HepG2 (cell line): ENCODE data around the gene BBS1. TPM values are rescaled to one million over a fixed set of nuclear protein-coding genes. Genes with fewer than 3 reads are reported as not detected.

ENCODE experiments used
- ATAC-seq: fragments of 200-7000 bp; cut with Tn5 transposase; 3 replicates; pipeline ENCODE4 v1.9.1; 2020; ENCODE audit warnings: mild to moderate bottlenecking, moderate library complexity
- BruUV-seq: library from RNA; stranded (reverse); fragments of 400-500 nt; replicated peaks from 2 replicates; lab custom pipeline; 2021; lab: Mats Ljungman, UMichigan
- CTCF ChIA-PET: fragments of 300-600 bp; formaldehyde crosslinking; extraction: SDS; loops from one replicate; lab custom pipeline; 2021; ENCODE audit warnings: low total read pairs, inconsistent platforms, low intra/inter-chr PET ratio; lab: Yijun Ruan, JAX
- POLR2A ChIA-PET: fragments of 350-600 bp; sonication (Branson Sonifier 250); formaldehyde crosslinking; loops from one replicate; lab custom pipeline; 2020; ENCODE audit warnings: antibody characterized with exemption, inconsistent platforms; lab: Yijun Ruan, JAX
- DNase-seq: peaks from one replicate; pipeline ENCODE4 v3.0.0-alpha.2; 2015; ENCODE audit warnings: low spot score
- FAIRE-seq: peaks from 3 replicates; lab custom pipeline; 2011; peaks lifted over from hg19 to GRCh38; lab: Jason Lieb, UNC
- H2AFZ ChIP-seq: one replicate; pipeline ENCODE4 v1.6.1; 2011; ENCODE audit warnings: low read length, inconsistent platforms
- H3K27ac ChIP-seq: fragments of 300-600 bp; 3 replicates; pipeline ENCODE4 v1.8.0; 2011; ENCODE audit warnings: mixed run types, mild to moderate bottlenecking, mixed read lengths, low read length, inconsistent platforms; ENCODE audit not compliant: insufficient read depth; ENCODE audit errors: extremely low read length
- H3K27me3 ChIP-seq, 2 experiments: fragments of 200-600 bp in 1 of 2; 2 replicates in 1 of 2; 3 replicates in 1 of 2; pipeline versions ENCODE4 v1.6.0 to v1.8.0; 2011; ENCODE audit warnings: low read length in 2 of 2, mild to moderate bottlenecking in 2 of 2, moderate library complexity in 2 of 2, inconsistent platforms in 1 of 2; ENCODE audit not compliant: insufficient read depth in 2 of 2, control insufficient read depth in 1 of 2
- H3K36me3 ChIP-seq, 2 experiments: fragments of 200-600 bp in 1 of 2; replicated peaks in 1 of 2; 2 replicates in 1 of 2; 3 replicates in 1 of 2; pipeline versions ENCODE4 v1.5.1 to v1.8.0; 2011; ENCODE audit warnings: low read length in 2 of 2, inconsistent platforms in 1 of 2; ENCODE audit not compliant: insufficient read depth in 2 of 2, control insufficient read depth in 1 of 2
- H3K4me1 ChIP-seq: 2 replicates; pipeline ENCODE4 v1.5.1; 2012; ENCODE audit warnings: low read length, inconsistent platforms; ENCODE audit not compliant: insufficient read depth
- H3K4me2 ChIP-seq: 2 replicates; pipeline ENCODE4 v1.6.0; 2011; ENCODE audit warnings: low read depth, low read length, inconsistent platforms
- H3K4me3 ChIP-seq, 3 experiments: fragments of 200-600 bp in 1 of 3; sonication (generic), shearing (Covaris generic) in 1 of 3; replicated peaks in 1 of 3; 2 replicates each; pipeline ENCODE4 v1.5.1; 2011 to 2016; ENCODE audit warnings: low read length in 3 of 3, inconsistent platforms in 2 of 3, low read depth in 2 of 3, mild to moderate bottlenecking in 2 of 3, control low read depth in 1 of 3, mixed read lengths in 1 of 3; ENCODE audit not compliant: insufficient read depth in 1 of 3
- H3K79me2 ChIP-seq: one replicate; pipeline ENCODE4 v1.6.1; 2011; ENCODE audit warnings: low read length, inconsistent platforms; ENCODE audit not compliant: insufficient read depth
- H3K9ac ChIP-seq: 2 replicates; pipeline ENCODE4 v1.6.0; 2011; ENCODE audit warnings: mild to moderate bottlenecking, low read depth, low read length, inconsistent platforms; ENCODE audit not compliant: insufficient read depth
- H3K9me3 ChIP-seq: 2 replicates; pipeline ENCODE4 v1.5.1; 2012; ENCODE audit warnings: mild to moderate bottlenecking, low read length
- H4K20me1 ChIP-seq: 2 replicates; pipeline ENCODE4 v1.6.0; 2011; ENCODE audit warnings: inconsistent platforms, mild to moderate bottlenecking, low read length, moderate library complexity; ENCODE audit not compliant: insufficient read depth
- FOXK1 ChIP-seq: sonication (generic); formaldehyde crosslinking; IDR thresholded peaks from 2 replicates; pipeline ENCODE4 v1.4.0; 2020; ENCODE audit warnings: low read depth, missing genetic modification reagents, borderline replicate concordance
- JARID2 ChIP-seq: sonication (generic); formaldehyde crosslinking; IDR thresholded peaks from 2 replicates; pipeline ENCODE4 v1.8.1; 2023; ENCODE audit warnings: missing genetic modification reagents, inconsistent platforms; ENCODE audit not compliant: insufficient replicate concordance
- MXD1 ChIP-seq: sonication (generic); formaldehyde crosslinking; IDR thresholded peaks from 2 replicates; pipeline ENCODE4 v1.4.0; 2020; ENCODE audit warnings: mild to moderate bottlenecking, missing genetic modification reagents
- RARG ChIP-seq: sonication (generic); formaldehyde crosslinking; IDR thresholded peaks from 2 replicates; pipeline ENCODE4 v1.4.0; 2020; ENCODE audit warnings: low read depth, mild to moderate bottlenecking, missing genetic modification reagents
- SMAD1 ChIP-seq: sonication (generic); formaldehyde crosslinking; IDR thresholded peaks from 2 replicates; pipeline ENCODE4 v1.4.0; 2020; ENCODE audit warnings: missing genetic modification reagents, low read depth, mild to moderate bottlenecking, borderline replicate concordance
- SMYD3 ChIP-seq: sonication (generic); formaldehyde crosslinking; IDR thresholded peaks from 2 replicates; pipeline ENCODE4 v1.8.1; 2023; ENCODE audit warnings: mild to moderate bottlenecking, missing genetic modification reagents
- YEATS4 ChIP-seq: sonication (generic); formaldehyde crosslinking; IDR thresholded peaks from 2 replicates; pipeline ENCODE4 v1.4.0; 2020; ENCODE audit warnings: missing genetic modification reagents, borderline replicate concordance
- ZNF292 ChIP-seq: sonication (generic); formaldehyde crosslinking; IDR thresholded peaks from 2 replicates; pipeline ENCODE4 v1.8.1; 2022; ENCODE audit warnings: mild to moderate bottlenecking, low read depth, missing genetic modification reagents, borderline replicate concordance
- ZNF512B ChIP-seq: sonication (generic); formaldehyde crosslinking; IDR thresholded peaks from 2 replicates; pipeline ENCODE4 v1.5.1; 2020; ENCODE audit warnings: missing genetic modification reagents, mild to moderate bottlenecking, borderline replicate concordance
- ZNF776 ChIP-seq: sonication (generic); formaldehyde crosslinking; IDR thresholded peaks from 2 replicates; pipeline ENCODE4 v1.4.0; 2020; ENCODE audit warnings: mild to moderate bottlenecking, missing genetic modification reagents
- ZSCAN20 ChIP-seq: sonication (generic); formaldehyde crosslinking; IDR thresholded peaks from 2 replicates; pipeline ENCODE4 v1.4.0; 2020; ENCODE audit warnings: missing genetic modification reagents, mild to moderate bottlenecking, borderline replicate concordance
- WGBS: methylation state at CpG from one replicate; pipeline ENCODE4 v1.1.6; 2017; ENCODE audit warnings: low lambda C conversion rate; 5-methylcytosine and 5-hydroxymethylcytosine counted together
- in situ Hi-C: cut with HindIII; loops from 2 replicates; pipeline ENCODE4 v1.10.0; 2017; ENCODE audit warnings: low pct_unique_long_range_greater_than_20kb; ENCODE audit not compliant: extremely low pct_ligation_motif_present
- intact Hi-C: fragments of 100-400 bp; cut with micrococcal nuclease; formaldehyde crosslinking; loops from one replicate; pipeline ENCODE4 v1.10.0; 2022; ENCODE audit not compliant: unreplicated experiment
- polyA plus RNA-seq, 8 experiments: library from polyadenylated mRNA; depleted of rRNA in 3 of 8; stranded (reverse) in 7 of 8; unstranded in 1 of 8; fragments of >200 nt; fragmentation: Illumina TruSeq in 4 of 8; extraction: Trizol in 4 of 8; gene quantifications; 2 replicates each; pipeline versions ENCODE4 v1.2.1 to v1.2.3, GENCODE V29; 2011 to 2016; ENCODE audit warnings: low read depth in 4 of 8, missing spikeins in 1 of 8, mixed read lengths in 1 of 8; ENCODE audit not compliant: insufficient read depth in 1 of 8
- total RNA-seq, 5 experiments: library from RNA; depleted of rRNA; stranded (reverse); fragments of >200 nt; fragmentation: Illumina TruSeq; extraction: Trizol; gene quantifications; 2 replicates each; pipeline ENCODE4 v1.2.3, GENCODE V29; 2016; ENCODE audit warnings: low read depth in 1 of 5
- TF ChIP-seq, protein P1 (sequence below): sonication (generic); formaldehyde crosslinking; IDR thresholded peaks from 2 replicates; pipeline ENCODE4 v1.4.0; 2020; ENCODE audit warnings: missing genetic modification reagents, mild to moderate bottlenecking, borderline replicate concordance

The BBS1 gene
- total and polyA plus RNA-seq, 2 of the 13 experiments (the other 11 are each of a cell fraction or from before 2014, with no cell fraction given): 11.7 to 14.1 TPM

DNA sequence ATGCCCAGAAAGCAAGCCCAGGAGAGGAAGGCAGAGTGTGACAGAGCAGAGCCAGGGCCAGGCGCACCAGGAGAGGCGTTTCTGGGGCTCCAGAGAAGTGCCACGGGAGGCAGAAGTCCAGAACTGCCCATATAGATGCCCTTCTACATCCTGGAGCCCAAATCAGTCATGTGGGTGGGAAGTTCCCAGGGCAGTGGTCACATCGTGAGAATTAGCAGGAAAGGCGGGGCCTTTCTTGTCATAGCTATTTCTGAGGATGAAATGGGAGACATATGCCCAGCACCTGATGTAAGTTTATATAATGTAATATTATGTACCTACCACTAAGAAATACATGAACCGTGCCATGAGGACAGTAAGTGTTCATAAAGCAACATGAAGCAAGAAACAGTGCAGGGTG, 22.3 kb downstream of the BBS1 start:
- Histone ChIP-seq H3K27ac (no peak overlapping the region), H3K9ac (no peak overlapping the region), H3K27me3 (no peaks in the 10 kb centered on the region), H3K36me3 (peaks cover 0 to 3% of the 10 kb centered on the region in 2 experiments; a peak in 1 of 5 replicates), H3K4me1 (0 out of 2 replicates have a peak, but pooled peaks cover 7% of the 10 kb centered on the region), H3K79me2 (no peaks in the 10 kb centered on the region), H3K9me3 (no peaks in the 10 kb centered on the region), H3K4me2 (no peak overlapping the region), H2AFZ (no peak overlapping the region), H3K4me3 (no peak overlapping the region), H4K20me1 (no peaks in the 10 kb centered on the region)
- no peak for DNase-seq
- BruUV-seq: no TSS peak
- ChIA-PET CTCF (no interaction called here), POLR2A (interaction anchor here (1.4 kb wide), 1 partner anchor 12 kb away, joined by 4 read pairs; no protein-coding TSS in a partner anchor)
- in situ Hi-C loops (no loop called here), intact Hi-C loops (no loop called here)
- TF ChIP-seq ZNF292 (CRISPR knock-in tag) (no peak), MXD1 (no peak), JARID2 (CRISPR knock-in tag) (no peak), ZNF512B (CRISPR knock-in tag) (no peak), ZSCAN20 (CRISPR knock-in tag) (no peak), ZNF776 (no peak), SMAD1 (CRISPR knock-in tag) (no peak), SMYD3 (no peak), YEATS4 (CRISPR knock-in tag) (no peak), RARG (CRISPR knock-in tag) (no peak), FOXK1 (CRISPR knock-in tag) (no peak)
- TF ChIP-seq, protein P1, sequence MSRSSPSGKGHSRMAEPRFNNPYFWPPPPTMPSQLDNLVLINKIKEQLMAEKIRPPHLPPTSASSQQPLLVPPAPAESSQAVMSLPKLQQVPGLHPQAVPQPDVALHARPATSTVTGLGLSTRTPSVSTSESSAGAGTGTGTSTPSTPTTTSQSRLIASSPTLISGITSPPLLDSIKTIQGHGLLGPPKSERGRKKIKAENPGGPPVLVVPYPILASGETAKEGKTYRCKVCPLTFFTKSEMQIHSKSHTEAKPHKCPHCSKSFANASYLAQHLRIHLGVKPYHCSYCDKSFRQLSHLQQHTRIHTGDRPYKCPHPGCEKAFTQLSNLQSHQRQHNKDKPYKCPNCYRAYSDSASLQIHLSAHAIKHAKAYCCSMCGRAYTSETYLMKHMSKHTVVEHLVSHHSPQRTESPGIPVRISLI: no peak
- 83% methylated on average over 6 of the region's 6 CpGs for WGBS
- no peak for FAIRE-seq
- no peak for ATAC-seq
